Epithelial cell of proximal tubule (primary cell): ENCODE results near the gene DMXL1. TPM values are rescaled to one million over a fixed set of nuclear protein-coding genes. Genes with fewer than 3 reads are reported as not detected.
"Not testable (repeated sequence)": the region's sequence is repeated elsewhere in the genome, so short reads cannot be mapped to it uniquely, and the experiment has no call there.

ENCODE experiments used
- DNase-seq: peaks from one replicate; pipeline ENCODE4 v3.0.0-alpha.2; 2011; ENCODE audit warnings: low read depth
- H3K4me3 ChIP-seq: 2 replicates; pipeline ENCODE4 v1.5.1; 2011; ENCODE audit warnings: low read depth, mild to moderate bottlenecking, low read length
- total RNA-seq: library from RNA; depleted of rRNA; stranded (reverse); fragments of >200 nt; gene quantifications from 2 replicates; pipeline ENCODE4 v1.2.3, GENCODE V29; 2015
- TF ChIP-seq, protein P1 (sequence below): conservative IDR thresholded peaks from 2 replicates; pipeline ENCODE4 v1.5.1; 2012; ENCODE audit warnings: low read depth, mild to moderate bottlenecking, low read length

DMXL1 gene
- total RNA-seq, 1 donor from 2014 or later = 11.9 TPM

DNA sequence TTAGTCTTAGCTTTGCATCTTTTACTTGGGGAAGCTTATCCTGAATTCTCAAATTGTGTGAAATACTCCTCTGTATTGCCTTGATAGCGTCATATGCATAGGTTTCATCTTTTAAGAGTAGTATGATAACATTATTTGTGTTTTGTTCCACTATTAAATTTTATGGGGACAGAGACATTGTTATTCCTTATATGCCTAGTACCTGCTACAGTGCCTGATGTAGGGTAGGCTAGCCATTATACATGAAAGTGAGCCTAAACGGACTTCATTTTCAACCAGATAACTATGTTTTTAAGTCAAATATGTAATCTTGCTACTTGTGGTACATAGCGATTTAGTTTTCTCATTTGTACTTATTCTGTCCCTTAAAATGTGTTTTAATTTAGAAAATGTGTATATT lies 105.9 kb downstream of the DMXL1 start:
- H3K4me3 ChIP-seq = no peak overlapping the region

DNA sequence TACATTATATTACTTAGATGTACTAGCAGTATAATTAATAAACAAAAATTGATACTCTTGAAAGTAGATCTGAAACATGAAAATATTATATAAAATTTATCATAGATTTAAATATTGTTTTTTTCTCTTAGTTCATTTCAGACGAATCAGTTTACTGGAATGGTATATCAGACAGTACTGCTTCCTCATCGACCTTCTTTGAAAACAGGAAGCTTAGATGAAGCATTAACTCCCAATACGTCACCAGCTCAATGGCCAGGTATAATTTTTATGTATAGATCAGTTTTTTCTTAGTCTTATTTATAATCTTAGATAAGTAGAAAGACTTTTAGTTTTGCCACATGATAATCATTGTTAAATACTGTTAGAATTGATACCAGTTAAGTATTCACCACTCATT lies 106.3 kb downstream of the DMXL1 start:
- H3K4me3 ChIP-seq = no peak overlapping the region
- TF ChIP-seq, protein P1, sequence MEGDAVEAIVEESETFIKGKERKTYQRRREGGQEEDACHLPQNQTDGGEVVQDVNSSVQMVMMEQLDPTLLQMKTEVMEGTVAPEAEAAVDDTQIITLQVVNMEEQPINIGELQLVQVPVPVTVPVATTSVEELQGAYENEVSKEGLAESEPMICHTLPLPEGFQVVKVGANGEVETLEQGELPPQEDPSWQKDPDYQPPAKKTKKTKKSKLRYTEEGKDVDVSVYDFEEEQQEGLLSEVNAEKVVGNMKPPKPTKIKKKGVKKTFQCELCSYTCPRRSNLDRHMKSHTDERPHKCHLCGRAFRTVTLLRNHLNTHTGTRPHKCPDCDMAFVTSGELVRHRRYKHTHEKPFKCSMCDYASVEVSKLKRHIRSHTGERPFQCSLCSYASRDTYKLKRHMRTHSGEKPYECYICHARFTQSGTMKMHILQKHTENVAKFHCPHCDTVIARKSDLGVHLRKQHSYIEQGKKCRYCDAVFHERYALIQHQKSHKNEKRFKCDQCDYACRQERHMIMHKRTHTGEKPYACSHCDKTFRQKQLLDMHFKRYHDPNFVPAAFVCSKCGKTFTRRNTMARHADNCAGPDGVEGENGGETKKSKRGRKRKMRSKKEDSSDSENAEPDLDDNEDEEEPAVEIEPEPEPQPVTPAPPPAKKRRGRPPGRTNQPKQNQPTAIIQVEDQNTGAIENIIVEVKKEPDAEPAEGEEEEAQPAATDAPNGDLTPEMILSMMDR = no peak
- no peak for DNase-seq

More for the DNA sequence above, 105.9 kb downstream of the DMXL1 start:
- no peak for DNase-seq
- TF ChIP-seq, protein P1 = no peak

DNA sequence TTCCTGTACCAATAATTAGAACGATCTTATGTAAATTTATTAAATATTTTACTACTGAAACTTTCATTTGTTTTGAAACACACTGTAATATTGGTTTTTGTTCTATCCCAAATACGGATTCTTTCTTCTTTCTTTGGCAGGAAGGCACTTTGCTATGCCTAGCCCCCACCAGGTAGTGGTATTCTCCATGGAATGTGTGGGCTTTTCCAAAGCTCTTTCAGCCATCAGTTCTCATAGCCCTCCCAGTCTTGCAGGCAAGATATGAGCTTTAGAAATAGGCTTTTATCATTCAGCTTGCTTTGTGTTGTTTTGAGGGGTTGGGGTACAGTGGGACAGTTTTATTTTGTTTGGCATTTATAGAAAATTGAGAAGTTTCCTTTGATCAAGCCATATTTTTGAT lies 107.5 kb downstream of the DMXL1 start:
- no peak for DNase-seq

DNA sequence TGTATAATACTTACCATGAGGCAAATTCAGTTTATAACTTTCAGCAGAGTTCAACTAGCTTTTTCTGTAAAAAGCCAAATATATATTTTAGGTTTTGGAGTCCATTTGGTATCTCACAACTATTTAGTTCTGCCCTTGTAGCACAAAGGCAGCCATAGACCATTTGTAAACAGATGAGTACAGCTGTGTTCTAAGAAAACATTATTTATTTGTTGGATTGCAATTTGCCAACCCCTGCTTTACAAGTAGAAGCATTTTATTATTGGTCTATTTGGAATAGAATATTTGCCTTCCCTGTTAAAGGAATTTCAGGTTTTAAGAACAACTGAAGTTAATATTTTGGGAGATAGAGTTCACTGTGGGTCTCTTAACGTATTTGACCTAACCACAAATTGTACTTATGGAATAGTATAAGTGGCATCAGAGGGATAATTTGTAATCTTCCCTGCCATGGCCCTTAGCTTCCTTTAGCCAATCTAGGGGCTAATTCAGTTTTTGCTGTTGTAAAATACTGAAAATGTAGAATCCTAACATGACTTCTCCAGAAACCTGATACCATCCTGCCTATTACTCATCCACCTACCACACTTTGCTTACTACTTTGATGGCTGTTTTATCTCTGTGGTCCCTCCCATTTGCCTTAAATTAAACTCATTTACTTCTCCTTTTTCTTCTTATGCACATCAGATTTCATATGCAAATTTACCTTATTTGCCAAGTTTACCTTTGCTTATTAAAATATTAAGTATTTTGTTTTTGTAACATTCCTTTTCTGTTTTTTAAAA lies 109.2 kb downstream of the DMXL1 start:
- H3K4me3 ChIP-seq = no peak overlapping the region
- TF ChIP-seq, protein P1 = no peak
- no peak for DNase-seq

More for the DNA sequence above, 107.5 kb downstream of the DMXL1 start:
- H3K4me3 ChIP-seq = no peak overlapping the region
- TF ChIP-seq, protein P1 = no peak

DNA sequence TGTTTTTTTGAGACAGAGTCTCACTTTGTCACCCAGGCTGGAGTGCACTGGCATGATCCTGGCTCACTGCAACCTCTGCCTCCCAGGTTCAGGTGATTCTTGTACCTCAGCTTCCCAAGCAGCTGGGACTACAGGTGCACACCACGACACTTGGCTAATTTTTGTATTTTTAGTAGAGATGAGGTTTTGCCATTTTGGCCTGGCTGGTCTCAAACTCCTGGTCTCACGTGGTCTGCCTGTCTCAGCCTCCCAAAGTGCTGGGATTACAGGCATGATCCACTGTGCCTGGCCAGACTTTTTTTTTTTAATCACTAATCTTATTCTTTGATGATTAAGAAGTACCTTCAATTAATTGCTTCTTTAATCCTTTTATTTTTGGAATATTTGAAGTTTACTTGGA lies 114.6 kb downstream of the DMXL1 start:
- H3K4me3 ChIP-seq = not testable (repeated sequence)

GRCh38 chr5:119187776-119188529 lies 117.1 kb downstream of the DMXL1 start:
- DNase-seq = no peak
- no peak overlapping the region for H3K4me3 ChIP-seq
- TF ChIP-seq, protein P1 = no peak

More for the DNA sequence above, 114.6 kb downstream of the DMXL1 start:
- DNase-seq = not testable (repeated sequence)

DNA sequence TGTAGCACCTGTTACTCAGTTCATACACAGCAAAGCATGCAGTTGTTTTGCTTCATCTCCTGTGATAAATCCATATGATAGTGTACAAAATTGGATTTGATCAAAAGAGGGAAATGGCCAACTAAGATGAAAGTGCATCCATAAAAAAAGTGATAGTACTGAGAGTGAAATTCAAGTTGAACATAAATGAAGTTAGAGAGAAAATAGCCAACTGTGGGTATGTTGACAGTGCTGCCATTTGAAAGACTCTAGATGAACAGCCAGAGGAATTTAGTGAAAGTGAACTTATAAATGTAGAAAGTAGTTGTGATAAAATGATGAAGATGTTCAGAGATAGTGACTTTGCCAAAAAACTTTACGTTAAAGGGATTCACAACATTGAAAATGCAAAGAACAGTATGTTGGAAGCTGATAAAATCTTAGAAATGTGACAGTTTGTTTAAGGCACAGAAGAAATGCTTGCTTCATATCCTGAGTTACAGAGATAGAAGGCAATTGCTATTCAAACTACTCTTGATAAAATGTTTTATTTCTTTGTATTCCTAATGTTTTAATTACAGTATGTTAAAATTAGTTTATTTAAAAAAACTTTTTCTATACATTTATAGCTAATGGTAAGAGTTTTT lies 119.7 kb downstream of the DMXL1 start:
- no peak overlapping the region for H3K4me3 ChIP-seq
- TF ChIP-seq, protein P1 = no peak
- DNase-seq = no peak
